HG03354 (cell line): ENCODE measurements around the gene RAD51B.

Source experiments
- ATAC-seq: cut with Tn5 transposase; IDR thresholded peaks from one replicate; pipeline ENCODE4 v1.9.1; 2021; ENCODE audit warnings: mild to moderate bottlenecking; ENCODE audit not compliant: unreplicated experiment, poor library complexity, severe bottlenecking

The RAD51B gene

DNA sequence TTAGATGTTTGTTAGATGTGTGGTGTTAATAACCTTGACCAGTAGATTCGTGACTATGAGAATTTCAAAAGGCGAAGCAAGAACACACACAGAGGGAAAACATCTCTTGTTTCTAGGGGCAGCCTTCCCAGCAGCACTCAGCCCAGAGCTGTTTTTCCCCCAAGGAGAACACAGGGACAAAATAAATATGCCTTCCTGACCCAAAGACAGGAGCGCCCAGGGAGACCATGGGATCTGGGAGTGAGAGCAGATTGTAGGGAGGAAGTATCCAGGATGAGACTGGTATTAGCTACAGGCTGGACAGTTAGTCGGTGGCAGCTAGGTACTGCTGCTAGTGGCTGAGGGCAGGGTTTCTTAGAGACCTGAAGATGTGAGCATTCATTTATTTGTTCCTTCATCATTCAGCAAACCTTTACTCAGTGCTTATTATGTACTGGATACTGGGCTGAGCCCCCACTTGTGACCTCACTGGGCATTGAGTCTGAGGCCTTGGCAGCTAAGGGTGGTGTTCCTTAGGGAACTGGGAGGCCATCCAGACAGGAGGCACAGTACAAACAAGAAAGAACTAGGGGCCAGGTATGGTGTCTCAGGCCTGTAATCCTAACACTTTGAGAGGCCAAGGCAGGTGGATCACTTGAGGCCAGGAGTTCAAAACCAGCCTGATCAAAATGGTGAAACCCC lies 503.5 kb downstream of the RAD51B start:
- no peak for ATAC-seq

DNA sequence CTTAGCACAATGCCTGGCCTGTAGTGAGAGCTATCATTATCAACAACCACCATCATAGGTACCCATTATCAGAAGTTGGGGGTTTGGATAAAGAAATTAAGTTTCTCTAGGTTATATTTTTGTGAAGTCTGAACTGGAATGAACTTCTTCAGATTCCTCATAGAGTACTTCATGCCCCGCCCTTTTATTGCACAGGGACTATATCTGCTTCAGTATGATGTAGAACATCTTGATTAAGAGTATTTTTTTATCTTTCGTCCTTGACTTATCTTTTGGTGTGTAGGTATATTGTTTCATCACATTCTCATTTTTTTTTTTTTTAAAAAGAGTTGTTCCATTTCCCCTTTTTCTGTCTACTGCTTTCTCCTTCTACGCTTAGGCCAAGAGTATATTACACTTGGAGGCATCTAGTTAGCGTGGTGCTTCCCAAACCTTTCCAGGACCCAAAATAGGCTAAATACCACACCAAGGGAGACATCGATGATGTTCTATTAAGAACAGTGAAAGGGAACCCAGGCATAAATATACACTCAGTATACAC lies 505.8 kb downstream of the RAD51B start:
- ATAC-seq: no peak

DNA sequence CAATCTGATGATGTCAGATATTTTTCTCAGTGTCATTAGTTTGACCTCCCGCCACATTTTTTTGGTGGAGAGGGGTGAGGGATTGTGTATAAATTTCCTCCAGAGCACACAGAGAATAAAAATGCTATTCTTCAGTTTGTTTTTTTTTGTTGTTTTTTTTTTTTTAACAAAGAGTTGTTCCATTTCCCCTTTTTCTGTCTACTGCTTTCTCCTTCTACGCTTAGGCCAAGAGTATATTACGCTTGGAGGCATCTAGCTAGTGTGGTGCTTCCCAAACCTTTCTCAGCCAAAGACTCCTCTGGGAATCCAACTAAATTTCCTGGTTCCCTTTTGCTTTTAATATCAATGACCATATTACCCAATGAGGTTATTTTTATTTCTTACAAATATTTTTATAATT lies 507.7 kb downstream of the RAD51B start:
- no peak for ATAC-seq

DNA sequence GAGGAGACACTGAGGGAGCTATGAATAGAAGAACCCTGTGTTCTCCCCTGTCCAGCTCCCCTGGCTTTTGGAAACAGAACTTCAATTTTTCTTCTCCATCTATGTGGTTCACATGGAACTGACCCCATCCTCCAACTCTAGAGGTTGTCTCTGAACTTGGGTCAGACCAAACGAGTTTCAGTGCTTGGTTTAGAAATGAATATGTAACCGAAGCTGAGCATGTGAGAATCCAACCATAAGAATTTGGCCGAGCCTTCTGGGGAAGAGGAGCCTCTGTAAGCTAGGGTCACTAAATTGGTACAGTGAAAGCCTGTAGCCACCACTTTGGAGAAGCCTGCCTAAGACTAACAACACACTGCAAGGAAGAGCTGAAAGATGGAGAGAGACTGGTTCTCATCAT lies 508.9 kb downstream of the RAD51B start:
- peak; percentile 77 for ATAC-seq

DNA sequence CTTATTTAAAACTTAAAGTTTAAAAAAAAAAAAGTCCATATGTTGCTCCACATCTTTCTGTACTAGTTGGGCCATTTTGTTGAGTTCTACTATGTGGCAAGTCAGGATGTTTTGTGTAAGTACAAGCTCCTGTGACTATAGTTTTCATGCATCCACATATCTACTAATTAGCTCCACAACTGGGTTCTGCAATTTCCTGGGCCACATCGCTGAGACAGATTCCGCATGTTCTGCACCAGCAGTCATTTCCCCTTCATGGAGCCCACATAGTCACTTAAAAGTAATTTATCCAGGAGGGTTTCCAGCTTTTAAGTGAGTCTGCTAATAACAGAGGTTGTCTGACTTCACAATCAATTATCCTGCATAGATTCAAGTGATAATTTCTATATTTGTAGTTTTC lies 511.8 kb downstream of the RAD51B start:
- ATAC-seq: no peak

DNA sequence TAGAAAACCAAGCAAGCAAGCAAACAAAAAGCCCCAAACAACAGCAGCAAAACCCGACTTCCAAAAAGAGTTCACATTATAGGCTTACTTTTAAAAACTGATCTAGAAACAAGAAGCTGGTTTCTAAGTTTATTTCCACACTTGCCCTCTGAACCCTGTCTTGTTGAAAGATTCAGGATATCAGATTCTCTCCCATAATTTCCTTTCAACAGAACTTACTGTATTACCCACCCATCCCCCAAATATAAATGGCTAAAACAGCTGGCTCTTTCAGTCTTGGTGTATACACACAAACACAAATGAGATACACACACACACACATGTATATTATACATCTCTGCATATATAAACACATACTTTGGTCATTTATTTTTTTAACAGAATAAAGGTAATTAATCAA lies 512.4 kb downstream of the RAD51B start:
- no peak for ATAC-seq

DNA sequence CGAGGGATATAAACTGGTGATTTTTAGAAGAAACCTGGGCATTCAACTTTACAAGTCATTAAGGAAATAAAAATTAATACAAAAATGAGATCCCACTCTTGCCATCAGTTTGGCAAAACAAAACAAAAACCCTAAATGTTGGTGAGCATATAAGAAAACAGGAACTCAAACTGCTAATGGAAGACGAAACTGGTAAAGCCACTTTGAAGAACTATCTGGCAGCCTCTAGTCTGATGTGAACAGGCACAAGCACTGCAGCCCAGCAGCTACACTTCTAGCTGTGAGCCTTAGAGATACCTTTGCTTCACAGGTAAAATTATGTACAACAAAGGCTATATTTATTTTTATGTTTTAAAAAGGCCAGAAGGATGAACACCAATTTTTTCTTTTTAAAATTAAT lies 513.7 kb downstream of the RAD51B start:
- ATAC-seq: peak; percentile 45

DNA sequence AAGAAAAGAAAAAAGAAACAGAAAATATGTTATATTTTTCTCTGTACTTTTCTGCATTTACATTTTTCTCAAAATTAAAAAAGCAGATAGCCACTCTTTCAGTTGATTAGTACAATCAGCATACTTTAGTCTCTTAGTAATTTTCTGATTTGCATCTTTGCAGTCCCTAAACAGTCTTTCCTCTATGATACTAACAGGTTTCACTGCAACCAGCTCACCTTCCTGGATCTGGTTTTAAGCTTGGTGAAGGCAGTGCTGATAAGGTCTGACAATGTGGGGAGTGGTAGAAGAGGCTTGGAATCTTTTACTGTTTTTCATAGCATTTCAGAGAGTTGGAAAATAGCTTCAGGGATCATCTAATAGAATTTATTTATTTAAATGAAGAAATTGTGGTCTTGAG lies 515.7 kb downstream of the RAD51B start:
- ATAC-seq: no peak

DNA sequence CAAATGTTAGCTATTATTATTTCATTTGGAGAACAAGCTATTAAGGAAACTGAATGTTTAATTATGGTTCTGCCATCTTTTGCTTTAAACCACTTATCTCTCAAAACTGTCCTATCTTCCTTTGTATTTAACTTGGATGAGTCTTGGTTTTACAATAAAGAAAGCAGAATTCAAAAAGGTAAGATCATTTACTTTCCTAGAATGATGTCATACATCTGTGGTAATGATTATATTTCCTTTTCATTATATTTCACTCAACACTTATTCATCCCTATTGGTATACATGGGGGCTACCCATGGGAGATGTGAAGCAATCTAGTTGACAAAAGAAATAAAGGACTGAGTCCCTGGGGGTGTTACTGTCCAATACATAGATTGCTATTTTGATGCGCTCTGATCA lies 516.6 kb downstream of the RAD51B start:
- no peak for ATAC-seq

DNA sequence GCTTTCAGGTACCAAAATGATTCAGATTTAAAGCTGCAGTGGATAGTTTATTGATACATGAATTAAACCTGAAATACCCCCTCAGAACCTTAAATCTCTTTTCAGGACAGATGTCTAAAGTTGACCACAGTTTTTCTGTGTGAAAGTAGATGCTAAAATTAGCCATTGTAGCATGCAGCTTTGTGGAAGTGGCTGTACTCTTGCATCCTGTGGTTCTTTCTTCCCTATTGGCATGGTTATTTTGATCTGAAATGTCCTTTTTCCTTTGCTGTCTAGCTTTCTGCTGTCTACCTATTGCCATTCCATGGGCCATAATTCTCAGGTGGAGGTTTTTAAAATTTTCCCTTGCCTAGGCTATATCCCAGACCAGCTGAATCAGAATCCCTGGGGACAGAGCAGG lies 517.7 kb downstream of the RAD51B start:
- no peak for ATAC-seq

DNA sequence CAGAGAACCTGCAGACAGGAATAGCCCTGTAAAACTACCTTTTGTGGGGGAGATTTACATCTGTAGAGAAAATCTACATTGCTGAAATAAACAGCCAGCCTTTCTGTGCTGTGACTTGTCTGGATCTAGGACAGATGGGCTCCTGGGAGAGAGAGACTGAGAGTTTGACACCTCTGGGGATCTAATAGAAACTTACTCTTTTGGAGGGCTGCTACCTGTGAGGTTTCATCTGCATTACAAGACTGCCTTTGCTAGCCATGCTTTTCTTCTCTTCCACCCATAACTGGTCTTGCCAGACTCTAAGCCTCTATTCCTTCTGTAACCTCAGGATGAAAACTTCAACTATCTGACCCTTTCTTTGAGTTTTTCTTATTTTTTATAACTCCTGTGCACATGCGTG lies 520.7 kb downstream of the RAD51B start:
- ATAC-seq: no peak

DNA sequence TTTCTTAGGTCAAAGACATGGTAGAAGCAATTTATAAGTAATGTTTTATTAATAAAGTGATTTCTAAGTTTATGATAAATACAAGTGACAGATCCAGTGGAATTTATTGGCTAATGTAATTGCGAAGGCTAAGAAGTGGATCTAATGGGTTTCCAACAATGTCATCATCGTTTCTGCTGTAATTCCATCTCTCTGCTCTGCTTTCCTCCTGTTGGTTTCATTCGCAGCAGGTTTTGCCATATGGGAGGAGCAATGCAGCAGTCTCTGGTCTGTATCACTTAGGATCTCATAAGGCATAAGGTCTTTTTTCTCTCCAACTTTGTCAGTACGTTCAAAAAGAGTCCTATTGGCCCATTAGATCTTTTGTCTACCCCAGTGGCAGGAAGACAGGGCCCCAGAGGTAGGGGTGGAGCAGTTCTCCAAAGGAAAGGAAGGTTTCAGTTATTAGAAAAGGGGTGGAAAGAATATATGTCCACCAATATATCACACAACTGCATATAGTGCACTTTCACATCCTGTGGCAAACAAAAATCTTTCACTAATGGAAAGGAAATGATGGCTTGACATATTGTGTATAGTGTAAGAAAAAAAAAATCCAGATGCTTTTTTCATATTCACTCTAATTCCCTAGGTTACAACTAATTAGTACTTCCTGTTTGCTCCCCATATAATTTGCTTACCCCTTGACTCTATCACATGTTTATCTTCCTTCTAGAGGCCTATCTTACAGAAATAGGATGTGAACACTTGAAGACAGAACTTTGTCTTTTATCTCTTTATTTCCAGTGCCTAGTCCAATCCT lies 522.0 kb downstream of the RAD51B start:
- peak; percentile 73 for ATAC-seq

DNA sequence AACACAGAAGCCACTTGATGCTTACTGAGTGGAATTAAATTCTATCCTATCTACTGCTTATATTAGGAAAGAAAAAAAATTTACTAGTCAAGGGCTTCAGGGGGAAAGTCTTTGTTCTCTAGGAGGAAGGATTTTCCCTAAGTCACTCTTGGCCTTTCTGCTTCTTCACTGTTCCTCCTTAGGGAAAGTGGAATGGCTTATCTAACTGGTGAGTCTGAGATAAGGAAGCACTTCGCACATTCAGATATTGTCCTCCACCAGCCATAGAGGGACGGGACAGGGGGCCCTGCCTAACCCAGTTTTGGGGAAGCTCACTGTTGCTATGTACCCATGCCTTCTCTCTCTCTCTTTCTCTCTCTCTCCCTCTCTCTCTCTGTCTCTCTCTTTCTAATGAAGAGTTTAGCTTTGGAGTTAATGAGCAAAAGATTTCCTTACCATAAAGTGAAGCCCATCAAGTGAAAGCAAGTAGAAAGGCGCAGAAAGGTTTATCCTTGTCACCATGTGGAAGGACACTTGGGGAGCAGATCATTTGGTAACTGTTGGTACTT lies 522.7 kb downstream of the RAD51B start:
- no peak for ATAC-seq

DNA sequence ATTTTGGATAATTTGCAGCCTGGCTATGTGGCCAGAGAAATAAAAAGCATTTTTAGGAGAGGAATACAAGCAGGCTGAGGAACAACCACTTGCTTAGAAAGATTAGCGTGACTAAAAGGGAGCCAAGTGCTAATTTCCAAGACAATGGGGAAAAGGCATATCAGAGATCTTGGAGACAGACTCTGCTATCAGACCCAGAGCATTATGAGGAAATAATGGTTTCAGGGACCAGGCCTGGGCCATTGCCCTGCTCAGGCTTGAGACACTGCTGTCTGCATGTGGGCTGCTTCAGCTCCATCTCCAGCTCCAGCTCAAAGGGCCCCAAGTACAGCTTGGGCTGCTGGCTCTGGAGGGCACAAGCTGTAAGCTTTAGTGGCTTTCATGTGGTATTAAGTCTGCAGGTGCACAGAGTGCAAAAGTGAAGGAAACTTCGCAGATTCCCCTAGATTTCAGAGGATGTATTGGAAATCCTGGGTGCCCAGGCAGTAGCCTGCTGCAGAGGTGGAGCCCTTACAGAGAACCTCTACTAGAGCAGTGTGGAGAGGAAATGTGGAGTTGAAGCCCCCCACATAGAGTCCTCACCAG lies 524.0 kb downstream of the RAD51B start:
- ATAC-seq: no peak

DNA sequence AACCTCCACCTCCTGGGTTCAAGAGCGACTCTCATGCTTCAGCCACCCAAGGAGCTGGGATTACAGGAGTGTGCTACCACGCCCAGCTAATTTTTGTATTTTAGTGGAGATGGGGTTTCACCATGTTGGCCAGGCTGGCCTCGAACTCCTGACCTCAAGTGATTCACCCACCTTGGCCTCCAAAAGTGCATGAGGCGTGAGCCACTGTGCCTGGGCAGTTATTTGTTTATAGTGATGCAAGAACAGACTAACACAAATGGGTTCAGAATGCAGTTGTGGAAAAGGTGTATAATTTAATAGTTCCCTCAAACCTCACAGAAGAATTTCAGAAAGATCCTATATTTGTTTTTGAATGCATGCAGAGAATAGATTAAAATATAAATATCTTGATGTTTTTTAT lies 526.2 kb downstream of the RAD51B start:
- no peak for ATAC-seq

DNA sequence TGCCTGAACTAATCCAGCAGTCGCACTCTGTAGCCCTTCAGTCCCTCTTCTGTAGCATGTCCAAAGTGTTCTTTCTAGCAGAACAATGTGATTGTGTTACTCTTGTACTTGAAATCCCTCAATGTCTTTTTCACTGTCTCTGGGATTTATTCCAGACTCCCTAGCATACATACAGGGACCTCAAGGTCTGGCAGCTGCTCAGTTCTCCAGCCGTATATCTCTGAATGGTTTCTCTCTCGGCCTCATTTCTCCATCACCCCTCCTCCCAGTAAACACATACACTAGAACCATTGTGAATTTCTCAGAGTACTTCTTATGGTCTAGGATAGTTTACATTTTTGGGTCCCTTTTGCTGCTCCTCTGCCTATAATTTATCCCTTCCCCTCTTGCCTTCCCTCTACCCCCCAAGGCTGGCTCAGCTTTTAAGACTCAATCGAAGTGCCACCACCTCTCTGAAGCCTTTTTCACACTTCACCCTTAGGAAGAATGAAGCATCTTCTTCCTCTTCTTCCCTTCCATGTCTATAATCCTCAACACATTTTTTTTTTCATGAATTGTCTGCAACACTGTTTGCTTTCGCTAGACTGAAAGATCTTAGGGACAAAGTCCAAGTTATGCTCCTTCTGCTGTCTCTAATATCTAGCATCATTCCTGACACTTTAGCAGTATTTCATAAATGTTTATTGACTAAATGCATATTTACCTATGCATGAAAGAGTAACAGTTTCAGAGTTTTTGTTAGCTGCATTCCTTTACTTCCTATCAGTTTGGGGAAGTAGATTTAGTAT lies 527.2 kb downstream of the RAD51B start:
- ATAC-seq: no peak

DNA sequence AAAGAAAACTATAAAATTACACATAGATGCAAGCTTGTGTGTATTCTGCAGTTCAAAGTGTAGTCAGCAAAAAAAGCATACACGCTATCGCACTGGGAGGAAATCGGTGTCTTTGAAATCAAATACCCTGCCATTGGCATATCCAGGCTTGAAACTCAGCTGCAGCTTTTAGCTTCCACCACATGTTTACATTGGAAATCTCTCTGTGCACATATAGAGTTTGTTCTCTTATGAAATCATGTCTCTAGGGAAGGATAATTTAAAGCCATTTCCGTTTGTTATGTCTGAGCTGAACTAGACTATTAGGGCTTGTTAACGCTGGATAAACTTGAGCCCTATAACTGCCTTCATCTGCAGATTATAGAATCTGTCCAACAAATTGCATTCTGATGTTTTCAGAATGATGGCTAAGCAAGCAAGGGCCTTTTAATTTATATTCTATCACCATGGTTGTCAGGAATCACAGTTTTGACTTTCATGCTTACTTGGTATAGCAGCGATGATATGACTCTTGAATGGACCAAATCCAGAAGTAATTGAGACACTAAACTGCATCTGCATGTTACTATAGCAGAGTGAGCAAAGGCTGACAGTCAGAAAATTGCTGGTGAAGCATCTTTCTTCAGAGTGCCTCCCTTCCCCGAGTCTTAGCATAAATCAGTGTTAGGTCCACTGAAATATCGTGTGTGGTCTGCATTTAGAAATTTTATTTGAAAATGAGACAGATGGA lies 530.5 kb downstream of the RAD51B start:
- no peak for ATAC-seq

DNA sequence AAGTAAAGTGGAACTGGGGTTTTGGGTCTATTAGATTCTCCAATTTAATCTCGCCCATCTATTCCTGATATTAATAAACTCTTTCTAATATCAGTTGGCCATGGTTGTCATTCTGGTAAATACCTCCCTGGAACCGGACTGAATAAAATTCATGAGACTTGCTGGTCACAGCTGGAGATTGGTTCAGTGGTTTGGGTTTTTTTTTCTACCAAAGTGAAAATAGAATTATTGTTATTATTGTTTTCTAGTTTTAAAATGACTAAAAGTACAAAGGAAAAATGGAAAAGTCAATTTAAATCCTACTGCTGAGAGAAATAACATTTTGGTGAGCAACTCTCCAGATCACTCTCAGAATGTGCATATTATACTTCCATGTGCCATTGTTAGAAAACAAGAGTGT lies 535.8 kb downstream of the RAD51B start:
- no peak for ATAC-seq

DNA sequence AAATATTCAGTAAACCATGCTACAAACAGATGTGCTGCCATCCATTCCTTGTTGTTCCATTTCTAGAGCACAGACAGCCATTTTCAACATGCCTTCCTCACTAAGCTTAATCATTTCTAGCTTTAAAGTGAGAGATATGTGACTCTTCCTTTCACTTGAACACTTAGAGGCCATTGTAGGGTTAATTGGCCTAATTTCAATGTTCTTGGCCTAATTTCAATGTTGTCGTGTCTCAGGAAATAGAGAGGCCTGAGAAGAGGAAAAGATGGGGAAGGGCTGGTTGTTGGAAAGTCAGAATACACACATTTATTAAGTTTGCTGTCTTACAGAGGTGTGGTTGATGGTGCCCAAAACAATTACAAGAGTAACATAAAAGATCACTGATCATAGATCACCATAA lies 538.2 kb downstream of the RAD51B start:
- no peak for ATAC-seq
